ENCODE results near the gene SPN. TPM values are rescaled to one million over a fixed set of nuclear protein-coding genes. Genes with fewer than 3 reads are reported as not detected.
"Not testable (repeated sequence)": the region's sequence is repeated elsewhere in the genome, so short reads cannot be mapped to it uniquely, and the experiment has no call there.

The SPN gene
- total and polyA plus RNA-seq, 2 of the 4 experiments (the other 2 are of a cell fraction): not detected

- H2BK120ac ChIP-seq (ENCODE audit: low read depth, low read length); H2AK9ac ChIP-seq (replicated peaks; ENCODE audit: low read depth, low read length, poor library complexity); H2BK15ac ChIP-seq (ENCODE audit: low read depth, low read length); H3K79me1 ChIP-seq (ENCODE audit: low read depth in 1 of 2, low read length in 2 of 2); H3K9ac ChIP-seq (ENCODE audit: low read depth, low read length); H3K4me2 ChIP-seq (ENCODE audit: low read depth, low read length); H3K9me1 ChIP-seq (ENCODE audit: insufficient read depth, low read length); H3K27ac ChIP-seq (ENCODE audit: insufficient read depth, low read length); H3K56ac ChIP-seq (ENCODE audit: extremely low read depth, insufficient read depth, low read length); in situ Hi-C loops (cut with MboI; ENCODE audit: low sequenced_read_pairs); POLR2A ChIA-PET (ENCODE audit: unreplicated experiment); intact Hi-C loops (cut with micrococcal nuclease); H4K8ac ChIP-seq (ENCODE audit: low read depth in 2 of 2, low read length in 2 of 2); H2BK5ac ChIP-seq (ENCODE audit: low read depth, low read length, poor library complexity, severe bottlenecking); H3K18ac ChIP-seq (ENCODE audit: low read depth, low read length); BruUV-seq (replicated peaks); H3K27me3 ChIP-seq (ENCODE audit: control insufficient read depth, insufficient read depth, low read length); H4K91ac ChIP-seq (ENCODE audit: insufficient read depth, low read depth, low read length); CTCF ChIA-PET; H2BK20ac ChIP-seq (ENCODE audit: low read depth, low read length); H3K4me1 ChIP-seq (ENCODE audit: control insufficient read depth, insufficient read depth, low read length); DNase-seq; H2AK5ac ChIP-seq (ENCODE audit: low read depth, low read length); H4K5ac ChIP-seq (ENCODE audit: low read depth, low read length); H3K36me3 ChIP-seq (ENCODE audit: control insufficient read depth, insufficient read depth, low read length); H3K4me3 ChIP-seq (ENCODE audit: insufficient read depth, low read depth, low read length); H3K14ac ChIP-seq (replicated peaks; ENCODE audit: low read depth, low read length); H3K4ac ChIP-seq (ENCODE audit: low read depth, low read length); ATAC-seq (ENCODE audit: low read depth); H2AFZ ChIP-seq (replicated peaks; ENCODE audit: low read length, poor library complexity); H3K23ac ChIP-seq (ENCODE audit: low read depth, low read length); H3K9me3 ChIP-seq (ENCODE audit: control insufficient read depth, insufficient read depth, low read length); dilution Hi-C loops (cut with HindIII; ENCODE audit: low sequenced_read_pairs, unreplicated experiment); H4K20me1 ChIP-seq (ENCODE audit: insufficient read depth, low read length): not testable (repeated sequence)
- WGBS, 2 experiments (ENCODE audit: extremely low coverage in 2 of 2, insufficient read length in 1 of 2): 85% methylated on average over 7 of the region's 10 CpGs; no CpG with 5 or more reads in 1 of the 2 experiments
These were observed 33.7 kb upstream of the SPN start for GRCh38 chr16:29629318-29629717.

- intact Hi-C loops (cut with micrococcal nuclease); H4K8ac ChIP-seq (ENCODE audit: low read depth in 2 of 2, low read length in 2 of 2); H3K27me3 ChIP-seq (ENCODE audit: control insufficient read depth, insufficient read depth, low read length); H3K56ac ChIP-seq (ENCODE audit: extremely low read depth, insufficient read depth, low read length); H2AK9ac ChIP-seq (replicated peaks; ENCODE audit: low read depth, low read length, poor library complexity); H3K14ac ChIP-seq (replicated peaks; ENCODE audit: low read depth, low read length); H3K4me1 ChIP-seq (ENCODE audit: control insufficient read depth, insufficient read depth, low read length); H3K23ac ChIP-seq (ENCODE audit: low read depth, low read length); POLR2A ChIA-PET (ENCODE audit: unreplicated experiment); ATAC-seq (ENCODE audit: low read depth); H4K5ac ChIP-seq (ENCODE audit: low read depth, low read length); H4K91ac ChIP-seq (ENCODE audit: insufficient read depth, low read depth, low read length); H3K9me1 ChIP-seq (ENCODE audit: insufficient read depth, low read length); dilution Hi-C loops (cut with HindIII; ENCODE audit: low sequenced_read_pairs, unreplicated experiment); CTCF ChIA-PET; H4K20me1 ChIP-seq (ENCODE audit: insufficient read depth, low read length); H2AK5ac ChIP-seq (ENCODE audit: low read depth, low read length); H3K79me1 ChIP-seq (ENCODE audit: low read depth in 1 of 2, low read length in 2 of 2); H3K9ac ChIP-seq (ENCODE audit: low read depth, low read length); H3K4me3 ChIP-seq (ENCODE audit: insufficient read depth, low read depth, low read length); DNase-seq; H2BK5ac ChIP-seq (ENCODE audit: low read depth, low read length, poor library complexity, severe bottlenecking); H3K18ac ChIP-seq (ENCODE audit: low read depth, low read length); H2AFZ ChIP-seq (replicated peaks; ENCODE audit: low read length, poor library complexity); H3K27ac ChIP-seq (ENCODE audit: insufficient read depth, low read length); H3K9me3 ChIP-seq (ENCODE audit: control insufficient read depth, insufficient read depth, low read length); H2BK20ac ChIP-seq (ENCODE audit: low read depth, low read length); H3K4ac ChIP-seq (ENCODE audit: low read depth, low read length); H2BK15ac ChIP-seq (ENCODE audit: low read depth, low read length); H3K4me2 ChIP-seq (ENCODE audit: low read depth, low read length); H2BK120ac ChIP-seq (ENCODE audit: low read depth, low read length); H3K36me3 ChIP-seq (ENCODE audit: control insufficient read depth, insufficient read depth, low read length); BruUV-seq (replicated peaks): not testable (repeated sequence)
- in situ Hi-C loops (cut with MboI; ENCODE audit: low sequenced_read_pairs): loop anchor here (10.0 kb wide), 1 partner anchor 63 kb away; no protein-coding TSS in a partner anchor
- 30% methylated on average over 4 of the region's 20 CpGs; no CpG with 5 or more reads in 1 of the 2 experiments for WGBS, 2 experiments (ENCODE audit: extremely low coverage in 2 of 2, insufficient read length in 1 of 2)
These were observed 31.4 kb upstream of the SPN start for GRCh38 chr16:29631658-29632057.

All from IMR-90 (cell line).